CD4-positive, alpha-beta T cell treated with Interleukin-6 at 100 ng/mL for 8 hours (primary cell): ENCODE measurements around the gene IL25.
"Not testable (repeated sequence)": the region's sequence is repeated elsewhere in the genome, so short reads cannot be mapped to it uniquely, and the experiment has no call there.

Source experiments
- DNase-seq: peaks from one replicate; pipeline ENCODE4 v3.0.0-alpha.2; 2020; ENCODE audit warnings: mixed read lengths, low spot score

The IL25 gene

GRCh38 chr14:23409475-23409874 is 36.9 kb downstream of the IL25 start:
- DNase-seq = no peak

- DNase-seq = no peak
Observed at GRCh38 chr14:23409966-23410635, 37.5 kb downstream of the IL25 start.

- DNase-seq = no peak
Observed at GRCh38 chr14:23411563-23412525, 39.2 kb downstream of the IL25 start.

GRCh38 chr14:23413681-23414080 is 41.1 kb downstream of the IL25 start:
- DNase-seq = no peak

GRCh38 chr14:23414254-23414653 is 41.6 kb downstream of the IL25 start:
- DNase-seq = no peak

DNA sequence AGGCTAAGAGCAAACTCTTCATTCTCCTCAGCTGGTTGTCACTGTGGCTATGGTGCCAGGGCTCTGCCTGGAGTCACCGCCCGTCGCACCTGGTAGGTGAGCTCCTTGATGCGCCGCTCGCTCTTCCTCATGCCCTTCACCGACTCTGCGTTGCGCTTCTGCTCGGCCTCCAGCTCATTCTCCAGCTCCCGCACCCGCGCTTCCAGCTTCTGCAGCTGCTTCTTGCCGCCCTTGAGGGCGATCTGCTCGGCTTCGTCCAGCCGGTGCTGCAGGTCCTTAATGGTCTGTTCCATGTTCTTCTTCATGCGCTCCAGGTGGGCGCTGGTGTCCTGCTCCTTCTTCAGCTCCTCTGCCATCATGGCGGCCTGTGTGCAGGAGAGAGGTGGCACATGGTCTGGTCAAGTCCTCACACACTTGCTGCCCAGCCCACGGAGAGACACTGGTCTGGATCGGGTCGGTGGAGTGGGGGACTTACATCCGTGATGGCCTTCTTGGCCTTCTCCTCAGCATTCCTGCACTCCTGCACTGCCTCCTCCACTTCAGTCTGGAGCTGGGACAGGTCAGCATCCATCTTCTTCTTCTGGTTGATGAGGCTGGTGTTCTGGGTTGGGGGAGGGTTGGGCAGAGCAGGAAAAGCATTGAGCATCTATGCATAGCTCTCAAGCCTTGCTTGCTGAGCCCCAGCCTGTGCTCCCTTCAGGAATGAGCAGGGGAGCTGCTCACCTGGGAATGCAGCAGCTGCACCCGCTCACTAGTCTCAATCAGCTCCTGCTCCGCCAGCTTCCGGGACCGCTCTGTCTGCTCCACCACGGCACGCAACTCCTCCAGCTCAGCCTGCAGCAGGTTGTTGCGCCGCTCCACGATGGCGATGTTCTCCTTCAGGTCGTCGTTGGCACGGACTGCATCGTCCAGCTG is 42.6 kb downstream of the IL25 start:
- DNase-seq = no peak

GRCh38 chr14:23415821-23416778 is 43.5 kb downstream of the IL25 start:
- DNase-seq = no peak

GRCh38 chr14:23416801-23417200 is 44.2 kb downstream of the IL25 start:
- DNase-seq = no peak

DNA sequence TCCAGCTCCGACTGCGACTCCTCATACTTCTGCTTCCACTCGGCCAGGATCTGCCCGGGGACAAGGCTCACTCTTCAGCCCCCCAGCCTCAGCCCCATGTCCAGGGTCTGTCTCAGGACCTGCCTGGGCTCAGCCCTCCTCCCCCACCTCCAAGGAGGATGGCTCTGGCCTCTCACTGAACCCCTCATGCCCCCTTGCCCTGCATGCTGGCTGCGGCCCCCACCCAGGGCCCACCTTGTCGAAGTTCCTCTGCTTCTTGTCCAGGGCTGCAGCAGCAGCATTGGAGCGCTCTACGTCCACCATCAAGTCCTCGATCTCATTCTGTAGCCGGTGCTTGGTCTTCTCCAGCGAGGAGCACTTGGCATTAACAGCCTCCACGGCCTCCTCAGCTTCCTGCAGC is 44.7 kb downstream of the IL25 start:
- DNase-seq = not testable (repeated sequence)

DNA sequence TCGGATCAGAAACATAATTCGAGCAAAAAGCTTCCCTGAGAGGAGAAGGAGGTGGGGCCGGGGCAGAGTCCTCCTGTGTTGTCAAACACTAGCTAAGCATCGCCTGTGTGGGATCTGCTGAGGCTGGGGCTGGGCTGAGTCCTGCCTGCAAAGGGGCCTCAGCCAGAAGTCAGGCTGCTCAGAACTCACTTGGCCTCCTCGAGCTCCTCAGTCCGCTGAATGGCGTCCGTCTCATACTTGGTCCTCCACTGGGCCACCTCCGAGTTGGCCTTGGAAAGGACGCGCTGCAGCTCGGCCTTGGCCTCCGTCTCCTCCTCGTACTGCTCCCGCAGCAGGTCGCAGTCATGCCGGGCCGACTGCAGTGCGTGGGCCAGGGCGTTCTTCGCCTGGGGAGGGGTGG is 45.4 kb downstream of the IL25 start:
- no peak for DNase-seq

GRCh38 chr14:23419646-23420045 is 47.0 kb downstream of the IL25 start:
- not testable (repeated sequence) for DNase-seq

GRCh38 chr14:23421594-23421993 is 49.0 kb downstream of the IL25 start:
- DNase-seq = no peak

DNA sequence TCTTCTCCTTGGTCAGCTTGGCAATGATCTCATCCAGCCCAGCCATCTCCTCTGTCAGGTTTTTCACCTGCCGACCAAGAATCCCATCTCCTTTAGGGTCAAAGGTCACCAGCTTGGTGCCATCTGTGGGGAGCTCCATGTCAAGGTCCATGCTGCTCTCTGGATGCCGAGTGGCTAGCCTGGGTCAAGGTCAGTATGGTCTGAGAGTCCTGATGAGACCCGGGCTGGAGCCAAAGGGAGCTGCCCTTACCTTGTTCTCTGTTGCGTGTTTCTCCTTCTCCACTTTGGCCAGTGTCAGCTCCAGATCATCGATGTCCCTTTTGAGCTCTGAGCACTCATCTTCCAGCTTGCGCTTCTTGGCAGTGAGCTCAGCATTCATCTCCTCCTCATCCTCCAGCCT is 51.0 kb downstream of the IL25 start:
- no peak for DNase-seq

DNA sequence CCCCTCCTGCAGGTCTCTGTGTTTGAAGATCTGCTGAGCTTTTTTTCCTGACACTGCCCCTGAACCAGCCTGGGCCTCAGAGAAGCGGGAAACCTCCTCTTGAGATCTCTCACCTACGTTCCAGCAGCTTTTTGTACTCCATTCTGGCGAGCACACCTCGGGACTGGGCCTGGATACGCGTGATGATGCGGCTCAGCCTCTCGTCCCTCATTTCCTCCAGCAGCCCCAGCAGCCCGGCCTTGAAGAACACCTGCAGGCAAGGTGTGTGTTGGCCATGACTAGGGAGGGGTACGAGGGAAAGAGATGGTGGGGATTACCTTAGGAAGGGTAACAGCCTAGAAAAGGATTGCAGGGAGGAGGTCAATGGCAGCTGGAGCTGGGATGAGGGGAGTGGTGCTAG is 52.6 kb downstream of the IL25 start:
- DNase-seq = no peak

GRCh38 chr14:23425798-23426197 is 53.2 kb downstream of the IL25 start:
- DNase-seq = not testable (repeated sequence)
